GM08714 (cell line): ENCODE measurements around the gene PDE3A.

Source experiments
- H3K4me3 ChIP-seq: fragments of 200-500 bp; sonication (Bioruptor generic); 2 replicates; pipeline ENCODE4 v1.5.1; 2014; ENCODE audit warnings: mild to moderate bottlenecking, low read length, inconsistent platforms
- ZNF274 ChIP-seq: IDR thresholded peaks from 2 replicates; pipeline ENCODE4 v1.6.1; 2012; ENCODE audit warnings: mild to moderate bottlenecking, low read depth, low read length

The PDE3A gene

GRCh38 chr12:20393707-20394106 lies 25.4 kb downstream of the PDE3A start:
- no peak for TF ChIP-seq ZNF274
- H3K4me3 ChIP-seq: no peak overlapping the region

GRCh38 chr12:20395791-20396550 lies 27.6 kb downstream of the PDE3A start:
- TF ChIP-seq ZNF274: no peak
- H3K4me3 ChIP-seq: no peak overlapping the region

GRCh38 chr12:20398686-20399085 lies 30.3 kb downstream of the PDE3A start:
- no peak for TF ChIP-seq ZNF274
- H3K4me3 ChIP-seq: no peak overlapping the region

DNA sequence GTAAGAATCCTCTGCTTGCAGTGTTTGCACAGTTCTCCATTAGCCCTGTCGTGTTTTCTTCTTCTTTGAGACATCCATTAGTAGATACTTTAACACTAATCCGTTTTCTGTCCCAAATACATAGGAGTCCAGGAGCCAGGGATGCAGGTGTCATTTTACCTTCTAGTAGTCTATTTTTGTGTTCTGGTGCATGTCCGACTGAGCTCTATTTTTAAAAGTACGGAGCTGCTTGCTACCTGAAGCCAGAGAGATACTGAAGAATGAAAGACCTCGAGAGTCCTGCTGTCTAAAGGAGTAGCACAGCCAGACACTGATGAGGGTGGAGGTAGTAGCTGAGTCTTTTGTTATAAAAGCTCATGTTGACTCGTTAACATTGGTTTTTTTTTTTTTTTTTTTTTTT lies 31.7 kb downstream of the PDE3A start:
- TF ChIP-seq ZNF274: no peak
- H3K4me3 ChIP-seq: no peak overlapping the region

GRCh38 chr12:20403230-20403629 lies 34.9 kb downstream of the PDE3A start:
- TF ChIP-seq ZNF274: no peak
- H3K4me3 ChIP-seq: no peak overlapping the region

DNA sequence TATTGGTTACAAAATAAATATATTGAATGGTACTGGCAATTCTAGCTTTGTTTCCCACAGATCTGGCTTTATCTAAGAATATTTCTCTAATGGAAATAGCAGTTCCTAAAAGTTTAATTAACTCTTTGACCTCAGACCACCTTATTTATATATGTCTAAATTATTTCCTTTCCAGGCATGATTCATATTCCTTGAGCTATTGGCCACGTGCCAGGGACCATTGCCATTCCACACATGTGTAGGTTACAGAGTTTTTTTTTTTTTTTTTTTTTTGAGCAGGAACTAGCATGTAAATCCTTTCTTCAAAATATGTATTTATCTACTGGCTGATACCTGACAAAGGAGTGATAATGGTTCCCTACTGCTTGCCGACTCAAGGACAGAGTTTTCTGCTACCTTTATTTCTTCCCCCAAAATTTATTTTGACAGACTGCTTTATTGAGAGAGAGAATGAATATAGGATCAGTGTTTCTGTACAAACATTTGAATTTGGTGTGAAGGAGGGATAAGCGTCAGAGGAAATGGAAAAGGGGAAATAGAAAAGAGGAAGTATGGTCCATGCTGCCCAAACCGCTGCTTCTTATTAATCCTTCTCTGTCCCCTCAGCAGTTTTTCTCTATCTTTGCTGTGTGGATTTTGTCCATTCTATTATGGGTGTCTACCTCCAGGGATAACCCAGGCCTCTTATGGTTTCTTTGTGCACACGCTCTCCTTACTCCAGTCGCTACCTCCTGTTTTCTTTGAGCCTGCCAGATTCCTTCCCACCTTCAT lies 36.4 kb downstream of the PDE3A start:
- no peak overlapping the region for H3K4me3 ChIP-seq
- no peak for TF ChIP-seq ZNF274

GRCh38 chr12:20409607-20410377 lies 41.5 kb downstream of the PDE3A start:
- TF ChIP-seq ZNF274: no peak
- no peak overlapping the region for H3K4me3 ChIP-seq

GRCh38 chr12:20410734-20411133 lies 42.4 kb downstream of the PDE3A start:
- TF ChIP-seq ZNF274: no peak
- H3K4me3 ChIP-seq: no peak overlapping the region

- no peak for TF ChIP-seq ZNF274
- H3K4me3 ChIP-seq: no peak overlapping the region
Observed at GRCh38 chr12:20411345-20411744, 43.0 kb downstream of the PDE3A start.

GRCh38 chr12:20415028-20415427 lies 46.7 kb downstream of the PDE3A start:
- no peak overlapping the region for H3K4me3 ChIP-seq
- TF ChIP-seq ZNF274: no peak

DNA sequence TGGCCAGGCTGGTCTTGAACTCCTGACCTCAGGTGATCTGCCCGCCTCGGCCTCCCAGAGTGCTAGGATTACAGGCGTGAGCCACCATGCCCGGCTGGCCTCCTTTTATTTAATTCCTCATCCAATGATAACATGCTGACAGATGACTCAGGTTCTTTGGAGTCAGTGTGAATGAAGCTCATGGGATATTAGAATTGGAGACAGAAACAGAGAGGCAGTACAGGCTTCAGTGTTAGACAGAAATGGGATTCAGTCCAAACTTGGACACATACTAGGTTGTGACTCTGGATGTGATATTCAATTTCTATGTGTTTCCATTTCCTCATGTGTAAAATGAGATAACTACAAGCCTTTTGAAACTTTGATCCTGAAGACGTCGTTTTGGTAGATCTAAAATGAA lies 47.3 kb downstream of the PDE3A start:
- no peak overlapping the region for H3K4me3 ChIP-seq
- TF ChIP-seq ZNF274: no peak

GRCh38 chr12:20420557-20420956 lies 52.2 kb downstream of the PDE3A start:
- no peak for TF ChIP-seq ZNF274
- H3K4me3 ChIP-seq: no peak overlapping the region

- H3K4me3 ChIP-seq: no peak overlapping the region
- no peak for TF ChIP-seq ZNF274
Observed at GRCh38 chr12:20421421-20421820, 53.1 kb downstream of the PDE3A start.

- no peak overlapping the region for H3K4me3 ChIP-seq
- no peak for TF ChIP-seq ZNF274
Observed at GRCh38 chr12:20423557-20423956, 55.2 kb downstream of the PDE3A start.
